Karpas-422 (cell line): ENCODE results near the gene SLC4A1. TPM values are rescaled to one million over a fixed set of nuclear protein-coding genes. Genes with fewer than 3 reads are reported as not detected.

Experiments used
- DNase-seq: peaks from one replicate; pipeline ENCODE4 v3.0.0-alpha.2; 2015
- H2AFZ ChIP-seq: fragments of 200-600 bp; sonication (generic); 2 replicates; pipeline ENCODE4 v1.6.1; 2014; ENCODE audit warnings: antibody characterized with exemption, low read length, mixed read lengths
- H3K27ac ChIP-seq: fragments of 200-600 bp; sonication (generic); 2 replicates; pipeline ENCODE4 v1.5.1; 2014; ENCODE audit warnings: mild to moderate bottlenecking, low read length, moderate library complexity
- H3K27me3 ChIP-seq: fragments of 200-600 bp; sonication (generic); 2 replicates; pipeline ENCODE4 v1.6.1; 2014; ENCODE audit warnings: low read length, mixed read lengths
- H3K36me3 ChIP-seq: fragments of 200-600 bp; sonication (generic); 2 replicates; pipeline ENCODE4 v1.6.1; 2014; ENCODE audit warnings: low read length, mixed read lengths; ENCODE audit not compliant: insufficient read depth
- H3K4me1 ChIP-seq: fragments of 200-600 bp; sonication (generic); 2 replicates; pipeline ENCODE4 v1.6.1; 2014; ENCODE audit warnings: mild to moderate bottlenecking, low read length, mixed read lengths
- H3K4me2 ChIP-seq: fragments of 200-600 bp; sonication (generic); 2 replicates; pipeline ENCODE4 v1.6.1; 2014; ENCODE audit warnings: low read length, low read depth, mild to moderate bottlenecking; ENCODE audit not compliant: poor library complexity, severe bottlenecking
- H3K4me3 ChIP-seq: fragments of 200-600 bp; sonication (generic); 2 replicates; pipeline ENCODE4 v1.5.1; 2014; ENCODE audit warnings: mild to moderate bottlenecking, antibody characterized with exemption, low read length, mixed read lengths
- H3K79me2 ChIP-seq: fragments of 200-600 bp; sonication (generic); 2 replicates; pipeline ENCODE4 v1.6.1; 2014; ENCODE audit warnings: mild to moderate bottlenecking, low read length, mixed read lengths
- H3K9ac ChIP-seq: fragments of 200-600 bp; sonication (generic); 2 replicates; pipeline ENCODE4 v1.6.0; 2014; ENCODE audit warnings: low read length
- H3K9me2 ChIP-seq: fragments of 200-600 bp; sonication (generic), shearing (Covaris generic); replicated peaks from 2 replicates; pipeline ENCODE4 v1.6.0; 2014; ENCODE audit warnings: mild to moderate bottlenecking, low read length, moderate library complexity; ENCODE audit not compliant: insufficient read depth
- H3K9me3 ChIP-seq: fragments of 300-700, 200-600 bp; sonication (generic); 2 replicates; pipeline ENCODE4 v1.6.1; 2014; ENCODE audit warnings: low read length, mixed read lengths
- H4K20me1 ChIP-seq: fragments of 200-600 bp; sonication (generic); 2 replicates; pipeline ENCODE4 v1.6.1; 2014; ENCODE audit warnings: mild to moderate bottlenecking, antibody characterized with exemption, low read length, low read depth; ENCODE audit not compliant: insufficient read depth
- total RNA-seq: library from RNA; depleted of rRNA; stranded (reverse); fragments of >200 nt; shearing (Covaris generic); gene quantifications from 2 replicates; pipeline ENCODE4 v1.2.3, GENCODE V29; 2014; ENCODE audit warnings: low replicate concordance

SLC4A1 gene
- total RNA-seq, 1 experiment from 2014 or later, result 0.19 TPM

GRCh38 chr17:44311562-44312181, 43.7 kb upstream of the SLC4A1 start:
- no peaks in the 10 kb centered on the region for H3K36me3 ChIP-seq
- no peaks in the 10 kb centered on the region for H3K9me3 ChIP-seq
- H2AFZ ChIP-seq, result no peak overlapping the region
- no peaks in the 10 kb centered on the region for H3K79me2 ChIP-seq
- no peak overlapping the region for H3K27ac ChIP-seq
- no peak overlapping the region for H3K9ac ChIP-seq
- H4K20me1 ChIP-seq, result 0 out of 2 replicates have a peak, but pooled peaks cover 4% of the 10 kb centered on the region
- DNase-seq, result no peak
- no peaks in the 10 kb centered on the region for H3K9me2 ChIP-seq
- H3K4me2 ChIP-seq, result no peak overlapping the region
- peaks cover 35% of the 10 kb centered on the region for H3K4me1 ChIP-seq
- H3K4me3 ChIP-seq, result no peak overlapping the region
- no peaks in the 10 kb centered on the region for H3K27me3 ChIP-seq

DNA sequence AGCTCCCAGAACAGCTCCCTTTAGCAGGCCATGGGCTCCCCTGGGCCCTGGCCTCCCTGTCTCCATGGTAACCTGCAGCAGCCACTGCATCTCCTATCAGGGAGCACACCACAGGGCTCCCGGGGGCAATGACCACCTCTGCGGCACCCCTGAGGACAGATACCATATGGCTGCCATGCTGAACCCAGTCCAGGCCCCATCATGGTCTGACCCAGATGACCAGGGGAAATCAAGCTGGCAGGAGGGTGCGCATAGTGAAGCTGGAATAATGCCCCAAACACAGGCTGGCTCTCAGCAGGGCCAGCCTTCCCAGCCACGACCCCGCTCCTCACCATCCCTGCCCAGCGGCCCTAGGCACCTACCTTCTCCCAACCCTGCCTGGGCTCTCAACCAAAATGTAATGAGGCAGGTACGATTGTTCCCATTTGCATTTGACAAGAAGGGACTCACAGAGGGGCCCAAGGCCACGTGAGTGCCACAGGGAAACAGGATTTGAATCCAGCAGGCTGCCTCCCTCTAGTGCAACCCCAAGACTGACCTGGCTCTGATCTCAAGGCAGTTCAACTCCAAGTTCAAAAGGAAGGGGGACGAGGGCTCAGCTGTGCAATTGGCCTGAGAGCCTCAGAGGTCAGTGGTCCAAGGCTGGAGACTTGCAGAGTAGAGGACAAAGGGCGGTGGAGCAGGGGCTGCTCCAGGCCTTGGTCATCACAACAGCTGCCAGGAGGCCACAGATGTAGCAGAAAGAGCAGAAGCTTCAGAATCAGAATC, 42.9 kb upstream of the SLC4A1 start:
- no peak overlapping the region for H3K4me2 ChIP-seq
- no peak overlapping the region for H3K9ac ChIP-seq
- no peaks in the 10 kb centered on the region for H3K79me2 ChIP-seq
- no peak overlapping the region for H2AFZ ChIP-seq
- no peaks in the 10 kb centered on the region for H3K9me3 ChIP-seq
- 0 out of 2 replicates have a peak, but pooled peaks cover 4% of the 10 kb centered on the region for H4K20me1 ChIP-seq
- no peaks in the 10 kb centered on the region for H3K27me3 ChIP-seq
- no peak for DNase-seq
- peaks cover 33% of the 10 kb centered on the region for H3K4me1 ChIP-seq
- H3K36me3 ChIP-seq, result no peaks in the 10 kb centered on the region
- no peak overlapping the region for H3K4me3 ChIP-seq
- H3K9me2 ChIP-seq, result no peaks in the 10 kb centered on the region
- H3K27ac ChIP-seq, result no peak overlapping the region

DNA sequence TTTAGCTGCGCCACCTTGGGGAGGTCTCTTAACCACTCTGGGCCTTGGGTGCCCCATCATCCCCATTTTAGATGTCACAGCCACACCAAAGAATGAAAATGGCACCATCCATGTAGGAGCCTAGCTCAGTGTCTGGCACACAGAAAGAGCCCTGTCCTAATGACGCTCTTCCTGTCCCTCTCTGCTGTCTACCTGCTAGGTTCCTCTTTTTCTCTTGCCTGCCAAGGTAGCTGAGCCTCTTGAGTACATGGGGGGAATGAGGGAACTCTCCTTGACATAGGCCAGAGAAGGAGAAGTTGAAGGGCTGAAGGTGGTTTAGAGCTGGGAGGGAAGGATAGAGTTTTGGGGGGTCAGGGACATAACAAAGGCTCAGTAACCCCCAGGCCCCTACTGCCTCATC, 42.3 kb upstream of the SLC4A1 start:
- no peak overlapping the region for H3K4me3 ChIP-seq
- peak; percentile 65 for DNase-seq
- no peaks in the 10 kb centered on the region for H3K36me3 ChIP-seq
- no peak overlapping the region for H3K9ac ChIP-seq
- H3K4me2 ChIP-seq, result no peak overlapping the region
- peaks cover 29% of the 10 kb centered on the region for H3K4me1 ChIP-seq
- H3K9me2 ChIP-seq, result no peaks in the 10 kb centered on the region
- H2AFZ ChIP-seq, result no peak overlapping the region
- H3K79me2 ChIP-seq, result no peaks in the 10 kb centered on the region
- no peak overlapping the region for H3K27ac ChIP-seq
- H4K20me1 ChIP-seq, result 0 out of 2 replicates have a peak, but pooled peaks cover 4% of the 10 kb centered on the region
- no peaks in the 10 kb centered on the region for H3K27me3 ChIP-seq
- H3K9me3 ChIP-seq, result no peaks in the 10 kb centered on the region

DNA sequence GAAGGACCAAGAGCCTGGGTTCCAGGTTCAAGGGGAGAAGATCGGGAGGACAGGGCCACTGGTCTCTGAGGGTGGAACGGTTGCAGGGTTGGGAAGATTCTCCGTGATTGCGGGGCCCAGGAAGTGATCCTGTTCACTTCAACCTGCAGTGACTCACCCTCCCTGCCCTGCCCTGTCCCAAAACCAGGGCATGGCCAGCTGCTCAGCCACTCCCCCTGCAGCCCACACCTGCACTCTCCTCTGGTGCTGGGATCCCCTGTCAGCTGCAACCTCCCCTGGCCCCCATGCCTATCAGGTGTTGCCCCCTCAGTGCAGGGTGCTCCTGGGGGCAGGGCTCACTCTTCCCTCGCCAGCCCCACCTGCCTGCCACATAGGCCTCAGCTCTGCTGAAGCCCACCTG, 41.5 kb upstream of the SLC4A1 start:
- Histone ChIP-seq H3K36me3 (no peaks in the 10 kb centered on the region), H3K9me2 (no peaks in the 10 kb centered on the region), H3K79me2 (no peaks in the 10 kb centered on the region), H3K9me3 (no peaks in the 10 kb centered on the region), H3K4me1 (peaks cover 23% of the 10 kb centered on the region), H3K4me2 (no peak overlapping the region), H3K9ac (no peak overlapping the region), H3K27ac (no peak overlapping the region), H2AFZ (no peak overlapping the region), H4K20me1 (0 out of 2 replicates have a peak, but pooled peaks cover 4% of the 10 kb centered on the region), H3K4me3 (no peak overlapping the region), H3K27me3 (no peaks in the 10 kb centered on the region)
- no peak for DNase-seq

DNA sequence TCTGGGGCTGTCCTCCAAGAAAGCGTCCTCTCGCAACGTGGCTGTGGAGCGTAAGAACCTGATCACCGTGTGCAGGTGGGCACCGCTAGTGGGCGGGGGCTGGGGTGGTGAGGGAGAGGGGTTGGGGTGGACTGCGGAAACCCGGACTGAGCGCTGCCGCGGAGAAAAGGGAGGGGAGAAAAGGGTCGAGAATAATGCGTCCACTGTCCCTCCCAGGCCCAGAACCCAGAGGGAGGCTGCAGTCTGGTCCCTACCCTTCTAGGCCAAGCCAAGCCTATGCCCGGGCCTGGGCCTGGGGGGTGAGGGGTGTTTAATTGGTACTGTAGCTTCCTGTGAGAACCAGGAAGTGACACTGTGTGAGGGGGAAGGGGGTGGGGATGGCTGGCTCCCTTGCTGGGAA, 40.9 kb upstream of the SLC4A1 start:
- H4K20me1 ChIP-seq, result 0 out of 2 replicates have a peak, but pooled peaks cover 4% of the 10 kb centered on the region
- no peak overlapping the region for H2AFZ ChIP-seq
- no peaks in the 10 kb centered on the region for H3K36me3 ChIP-seq
- H3K4me2 ChIP-seq, result peak overlapping the region; percentile 54
- H3K27ac ChIP-seq, result no peak overlapping the region
- no peak for DNase-seq
- H3K9me2 ChIP-seq, result no peaks in the 10 kb centered on the region
- H3K9ac ChIP-seq, result no peak overlapping the region
- no peaks in the 10 kb centered on the region for H3K79me2 ChIP-seq
- peak overlapping the region; percentile 25; the same call in 1 of the 2 replicates for H3K4me3 ChIP-seq
- peaks cover 23% of the 10 kb centered on the region for H3K4me1 ChIP-seq
- no peaks in the 10 kb centered on the region for H3K27me3 ChIP-seq
- no peaks in the 10 kb centered on the region for H3K9me3 ChIP-seq

DNA sequence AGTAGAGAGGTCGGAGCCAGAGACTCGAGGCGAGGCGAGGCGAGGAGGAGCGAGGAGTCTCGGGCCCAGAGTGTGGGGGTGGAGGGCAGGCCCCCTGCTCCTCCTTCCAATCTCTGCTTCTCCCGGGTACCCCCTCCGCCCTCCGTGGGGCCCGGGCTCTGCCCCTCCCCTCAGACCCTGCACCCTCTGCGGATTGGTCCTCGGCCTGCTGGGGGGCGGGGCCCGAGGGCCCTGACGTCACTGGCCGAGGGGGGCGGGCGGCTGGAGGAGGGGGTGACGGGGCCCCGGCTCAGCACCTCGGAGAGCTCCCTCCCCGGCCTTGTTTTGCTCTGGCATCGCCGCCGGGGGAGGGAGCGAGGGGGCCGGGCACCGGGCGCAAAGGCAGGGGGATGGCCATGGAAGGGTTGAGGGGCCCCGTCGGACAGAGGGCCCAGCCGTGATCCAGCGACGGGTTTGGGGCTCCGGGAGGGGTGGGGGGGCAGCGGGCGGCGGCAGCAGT, 40.4 kb upstream of the SLC4A1 start, which contains the start of gene RUNDC3A:
RUNDC3A (plus strand) TSS at position 282 of the 499 bp plus-strand sequence. CDS start 232 bp downstream, outside the sequence.
- no peaks in the 10 kb centered on the region for H3K9me2 ChIP-seq
- H4K20me1 ChIP-seq, result 0 out of 2 replicates have a peak, but pooled peaks cover 4% of the 10 kb centered on the region
- H3K27me3 ChIP-seq, result no peaks in the 10 kb centered on the region
- H3K4me2 ChIP-seq, result peak within 1 kb of the TSS; percentile 54
- H2AFZ ChIP-seq, result no peak within 1 kb of the TSS
- H3K79me2 ChIP-seq, result no peaks in the 10 kb centered on the region
- no peaks in the 10 kb centered on the region for H3K36me3 ChIP-seq
- no peak within 1 kb of the TSS for H3K9ac ChIP-seq
- peak within 1 kb of the TSS; percentile 25; the same call in 1 of the 2 replicates for H3K4me3 ChIP-seq
- no peaks in the 10 kb centered on the region for H3K9me3 ChIP-seq
- no peak within 1 kb of the TSS for H3K27ac ChIP-seq
- DNase-seq, result peak; percentile 96
- H3K4me1 ChIP-seq, result peaks cover 23% of the 10 kb centered on the region

DNA sequence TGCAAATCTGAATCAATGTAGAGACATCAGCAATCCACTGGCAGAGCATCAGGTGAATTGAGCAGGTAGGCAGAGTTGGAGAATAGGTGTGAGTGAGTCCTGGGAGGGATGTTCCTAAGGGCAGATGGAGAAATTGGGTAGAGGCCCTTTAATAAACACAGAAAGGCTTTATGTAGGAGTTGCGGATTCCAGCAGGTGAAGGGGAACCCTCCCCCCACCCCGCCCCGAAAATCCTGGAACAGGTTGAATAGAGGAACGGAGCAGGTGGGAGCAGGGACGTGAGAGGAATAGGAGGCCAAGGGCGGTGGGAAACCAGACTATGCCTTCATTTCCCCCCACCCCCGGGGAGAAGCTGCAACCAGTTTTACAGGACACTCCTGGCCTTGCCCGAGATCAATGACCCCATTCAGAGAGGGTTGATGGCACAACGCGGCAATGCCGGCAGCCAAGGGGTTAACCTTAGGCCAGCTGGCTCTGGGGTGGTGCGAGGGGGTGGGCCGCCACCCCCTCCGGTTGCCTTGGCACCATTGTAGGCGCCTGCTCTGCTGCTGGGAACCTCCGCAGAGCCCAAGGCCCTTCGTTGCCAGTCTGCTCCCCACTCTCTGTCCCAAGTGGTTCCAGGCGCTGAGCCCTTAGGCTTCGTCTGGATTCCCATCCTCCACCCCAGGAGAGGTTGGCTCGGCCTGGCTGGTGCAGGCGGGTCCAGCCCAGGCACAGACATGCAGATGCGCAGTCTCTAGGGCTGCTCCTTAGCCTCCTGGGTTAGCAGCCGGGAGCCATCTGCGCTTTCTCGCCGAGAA, 39.7 kb upstream of the SLC4A1 start:
- Histone ChIP-seq H4K20me1 (0 out of 2 replicates have a peak, but pooled peaks cover 4% of the 10 kb centered on the region), H3K27ac (no peak overlapping the region), H3K27me3 (no peaks in the 10 kb centered on the region), H3K9me2 (no peaks in the 10 kb centered on the region), H3K79me2 (no peaks in the 10 kb centered on the region), H3K4me3 (no peak overlapping the region), H3K9ac (no peak overlapping the region), H3K4me2 (peak overlapping the region; percentile 31), H3K9me3 (no peaks in the 10 kb centered on the region), H3K4me1 (peaks cover 23% of the 10 kb centered on the region), H3K36me3 (no peaks in the 10 kb centered on the region), H2AFZ (no peak overlapping the region)
- DNase-seq, result no peak
